Right lobe of liver (tissue), 4 donors: ENCODE results near the gene TMBIM6.

Experiments used
- CTCF ChIP-seq, 4 donors: fragments of 200-600 bp in 3 of 4; fragments of 450-650 bp in 1 of 4; IDR thresholded peaks; one replicate each; pipeline versions ENCODE4 v1.5.1 to v1.8.0; 2016 to 2022; ENCODE audit warnings: antibody characterized with exemption in 4 of 4, mild to moderate bottlenecking in 2 of 4
- POLR2A ChIP-seq: fragments of 450-650 bp; IDR thresholded peaks from one replicate; pipeline ENCODE4 v1.6.1; 2017; ENCODE audit warnings: antibody characterized with exemption, mild to moderate bottlenecking
- donor health status: DM: no; HTN: no; CAD: no.
- donor health status: DM: no; HTN: no; CAD: no.
- donor health status: DM: no; HTN: yes; CAD: no.

DNA sequence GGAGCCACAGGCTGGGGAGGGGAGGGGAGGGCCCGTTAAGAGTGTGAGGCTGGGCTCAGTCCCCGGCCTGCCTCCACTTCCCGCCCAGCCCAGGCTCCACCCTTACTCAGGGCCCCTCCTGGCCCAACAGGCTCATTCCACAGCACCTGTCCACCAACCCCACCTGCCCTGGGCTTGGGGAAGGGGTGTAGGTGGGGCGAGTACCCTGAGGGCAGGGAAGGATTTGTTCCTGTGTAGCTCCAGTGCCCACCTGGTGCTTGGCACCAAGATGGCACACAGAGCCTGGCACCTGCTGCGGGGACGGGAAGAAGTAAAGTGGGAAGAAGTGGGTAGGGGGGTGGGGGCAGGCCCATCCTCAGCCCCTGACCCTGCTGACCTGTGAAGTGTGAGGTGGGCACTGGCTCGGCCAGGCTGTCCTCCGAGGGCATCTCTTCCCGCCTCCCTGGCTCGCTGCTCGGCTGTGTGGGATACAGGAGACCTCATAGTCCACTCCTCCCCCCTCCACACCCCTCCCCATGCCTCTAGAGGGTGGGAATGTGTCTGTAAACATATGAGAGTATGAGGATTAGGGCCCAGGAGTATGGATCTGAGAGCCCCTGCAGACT is 51.7 kb downstream of the TMBIM6 start:
- no peak for TF ChIP-seq POLR2A
- TF ChIP-seq CTCF (IDR thresholded peaks at IDR 0.05): no peak
